Smooth muscle cell of the brain vasculature (primary cell): ENCODE results near the gene ZNF431.
"Not testable (repeated sequence)": the region's sequence is repeated elsewhere in the genome, so short reads cannot be mapped to it uniquely, and the experiment has no call there.

Experiments
- DNase-seq: peaks from one replicate; pipeline ENCODE4 v3.0.0-alpha.2; 2012; ENCODE audit warnings: low read depth, low spot score

Gene ZNF431

GRCh38 chr19:21141787-21142464 is at the start of gene ZNF431:
TSS of gene ZNF431 (plus strand) at chr19:21142040. CDS start at chr19:21142184, 144 bp downstream.
- DNase-seq = peak; percentile 77

DNA sequence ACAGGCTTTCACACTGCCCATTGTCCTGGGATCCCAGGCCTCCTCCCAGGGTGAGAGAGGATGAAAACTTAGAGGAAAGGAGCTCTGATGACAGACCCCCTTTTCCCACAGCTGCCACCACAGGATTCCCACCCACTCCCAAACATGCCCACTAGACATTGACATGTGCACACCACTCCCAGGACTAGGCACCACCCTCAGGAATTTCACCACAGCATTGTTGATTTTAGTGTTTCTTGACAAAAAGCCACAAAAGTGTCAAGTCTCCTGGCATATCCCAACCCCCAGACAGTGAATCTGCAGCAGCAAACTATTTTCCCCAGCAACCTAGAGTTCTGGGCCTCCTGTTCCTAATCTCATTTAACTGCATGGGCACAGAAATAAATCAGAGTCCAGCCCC is 49.7 kb upstream of the ZNF431 start:
- DNase-seq = no peak

DNA sequence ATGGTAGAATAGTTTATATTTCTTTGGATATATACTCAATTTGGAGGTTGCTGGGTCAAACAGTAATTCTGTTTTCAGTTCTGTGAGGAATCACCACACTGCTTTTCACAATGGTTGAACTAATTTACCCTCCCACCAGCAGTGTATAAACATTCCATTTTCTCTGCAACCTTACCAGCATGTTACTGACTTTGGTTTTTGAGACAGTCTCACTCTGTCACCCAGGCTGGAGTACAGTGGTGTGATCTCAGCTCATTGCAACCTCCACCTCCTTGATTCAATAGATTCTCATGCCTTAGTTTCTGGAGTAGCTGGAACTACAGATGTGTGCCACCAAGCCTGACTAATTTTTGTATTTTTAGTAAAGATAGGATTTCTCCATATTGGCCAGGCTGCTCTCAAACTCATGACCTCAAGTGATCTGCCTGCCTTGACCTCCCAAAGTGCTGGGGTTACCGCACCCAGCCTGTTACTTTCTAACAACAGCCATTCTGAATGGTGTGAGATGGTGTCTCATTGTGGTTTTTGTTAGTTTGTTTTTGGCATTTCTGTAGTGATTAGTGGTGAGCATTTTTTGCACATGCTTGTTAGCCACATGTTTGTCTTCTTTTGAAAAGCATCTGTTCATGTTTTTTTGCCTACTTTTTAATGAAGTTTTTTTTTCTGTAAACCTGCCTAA is 47.4 kb upstream of the ZNF431 start:
- no peak for DNase-seq

DNA sequence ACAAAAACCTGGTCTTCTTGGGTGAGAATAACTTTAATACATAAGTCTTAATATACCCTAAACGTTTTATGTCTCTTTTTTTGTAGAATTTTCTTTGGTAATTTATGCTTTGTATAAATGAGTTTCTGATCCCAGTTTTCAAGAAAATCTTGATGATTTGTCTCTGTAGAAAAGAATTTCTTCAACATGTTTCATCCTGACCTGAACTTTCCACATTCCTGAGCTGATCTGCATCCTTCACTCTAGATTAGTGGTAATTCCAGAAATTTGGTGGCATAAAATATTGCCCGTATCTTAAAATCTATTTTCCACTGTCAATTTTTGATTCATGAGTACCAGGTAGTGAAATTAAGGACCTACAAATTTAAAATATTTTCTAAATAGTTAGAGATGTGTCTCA is 43.5 kb upstream of the ZNF431 start:
- no peak for DNase-seq

GRCh38 chr19:21101521-21102242 is 40.2 kb upstream of the ZNF431 start:
- no peak for DNase-seq

- DNase-seq = no peak
Measured at GRCh38 chr19:21109116-21109515, 32.7 kb upstream of the ZNF431 start.

GRCh38 chr19:21110183-21110582 is 31.7 kb upstream of the ZNF431 start:
- no peak for DNase-seq

DNA sequence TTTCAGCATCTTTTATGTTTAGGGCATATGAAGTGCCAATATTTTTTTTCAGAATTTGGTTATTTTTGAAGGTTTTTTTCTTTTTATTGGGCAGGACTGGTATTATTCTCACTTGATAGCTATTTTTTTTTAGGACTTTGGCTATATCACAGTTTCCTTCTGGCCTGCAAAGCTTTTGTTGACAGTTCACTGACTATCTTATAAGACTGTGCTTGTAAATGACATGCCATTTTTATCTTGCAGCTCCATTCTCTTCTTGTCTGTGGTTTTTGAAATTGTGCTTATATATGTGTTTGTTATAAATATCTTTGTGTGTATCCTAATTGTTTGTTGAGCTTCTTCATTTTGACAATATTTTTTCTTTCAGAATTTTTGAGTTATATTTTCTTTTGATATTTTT is 26.4 kb upstream of the ZNF431 start:
- no peak for DNase-seq

GRCh38 chr19:21117041-21117907 is 24.6 kb upstream of the ZNF431 start:
- no peak for DNase-seq

DNA sequence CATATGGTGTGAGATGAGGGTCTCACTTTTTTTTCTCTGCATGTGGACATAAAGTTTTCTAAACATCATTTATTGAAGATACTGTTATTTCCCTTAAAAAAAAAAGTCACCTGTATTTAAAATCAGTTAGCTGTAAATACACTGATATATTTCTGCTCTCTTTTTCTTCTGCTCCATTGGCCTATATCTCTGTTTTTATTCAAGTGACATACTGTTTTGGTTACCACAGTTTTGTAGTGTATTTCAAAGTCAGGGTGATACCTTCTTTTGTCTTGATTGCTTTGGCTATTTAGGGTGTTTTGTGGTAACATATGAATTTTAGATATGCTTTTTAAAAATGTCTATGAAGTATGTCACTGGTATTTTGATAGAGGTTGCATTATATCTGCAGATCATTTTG is 15.8 kb upstream of the ZNF431 start:
- no peak for DNase-seq

DNA sequence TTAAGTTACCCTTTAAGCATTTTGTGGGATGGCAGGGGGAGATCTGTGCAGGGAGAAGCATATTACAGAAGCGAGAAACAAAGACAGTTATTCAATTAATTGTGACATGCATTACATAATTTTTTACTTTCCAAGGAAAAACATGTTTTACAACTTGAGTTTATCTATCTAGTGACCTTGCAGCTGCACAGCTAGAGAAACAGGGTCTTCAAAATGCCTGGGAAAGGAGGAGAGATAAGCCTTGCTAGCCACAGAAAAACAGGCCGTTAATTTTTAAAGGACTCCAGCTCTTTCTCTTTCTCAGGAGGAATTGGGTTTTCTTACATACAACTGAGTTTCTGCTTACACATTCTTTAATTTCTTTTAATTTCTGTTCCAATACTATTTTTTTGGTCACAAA is 14.8 kb upstream of the ZNF431 start:
- no peak for DNase-seq

DNA sequence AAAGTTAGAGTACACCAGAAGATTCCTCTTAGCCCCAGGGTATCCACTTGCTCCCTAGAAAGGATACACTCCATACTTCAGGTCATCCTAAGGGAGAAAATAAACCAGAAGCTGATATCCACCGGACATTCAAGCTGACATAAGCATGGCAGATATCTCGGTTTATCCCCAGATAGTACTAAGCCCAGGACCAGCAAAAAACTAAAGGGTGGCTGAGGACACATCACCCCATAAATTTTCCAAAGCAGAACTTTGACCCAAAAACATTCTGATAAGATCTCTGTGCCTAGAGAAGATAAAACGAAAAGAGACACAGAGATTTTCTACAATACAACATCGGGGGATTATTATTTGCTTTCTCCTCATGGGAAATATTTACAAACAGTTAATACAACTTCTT is 13.9 kb upstream of the ZNF431 start:
- no peak for DNase-seq

DNA sequence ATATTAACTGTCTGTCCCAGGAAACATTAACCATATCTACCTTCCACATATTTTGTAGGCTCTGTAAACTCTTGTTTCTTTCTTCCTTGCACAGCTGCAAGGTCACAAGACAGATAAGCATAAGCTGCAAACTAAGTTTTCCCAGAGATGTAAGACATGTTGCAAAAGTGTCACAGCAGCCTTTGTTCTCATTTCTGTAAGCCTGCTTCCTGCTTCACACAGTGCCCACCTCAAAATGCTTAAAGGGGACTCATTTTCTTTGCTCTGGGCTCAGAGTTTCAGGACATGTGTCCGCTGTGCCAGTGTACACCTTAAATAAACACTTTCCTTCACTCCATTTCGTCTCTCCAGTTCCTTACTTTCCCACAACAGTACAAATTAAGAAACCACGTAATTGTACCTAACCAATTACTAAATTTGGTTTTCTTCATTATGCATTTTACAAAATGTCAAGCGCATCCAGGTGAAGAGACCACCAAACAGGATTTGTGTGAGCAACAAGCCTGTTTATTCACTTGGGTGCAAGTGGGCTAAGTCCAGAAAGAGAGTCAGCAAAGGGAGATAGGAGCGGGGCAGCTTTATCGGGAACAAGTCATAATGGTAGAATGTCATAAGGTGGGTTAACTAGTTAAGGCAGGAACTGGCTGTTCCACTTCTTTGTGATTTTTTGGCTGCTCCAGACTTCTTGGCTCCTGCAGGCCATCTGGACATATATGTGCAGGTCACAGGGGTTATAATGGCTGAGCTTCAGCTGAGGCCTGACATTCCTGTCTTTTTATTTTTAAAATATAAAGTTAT is 12.7 kb upstream of the ZNF431 start:
- no peak for DNase-seq

DNA sequence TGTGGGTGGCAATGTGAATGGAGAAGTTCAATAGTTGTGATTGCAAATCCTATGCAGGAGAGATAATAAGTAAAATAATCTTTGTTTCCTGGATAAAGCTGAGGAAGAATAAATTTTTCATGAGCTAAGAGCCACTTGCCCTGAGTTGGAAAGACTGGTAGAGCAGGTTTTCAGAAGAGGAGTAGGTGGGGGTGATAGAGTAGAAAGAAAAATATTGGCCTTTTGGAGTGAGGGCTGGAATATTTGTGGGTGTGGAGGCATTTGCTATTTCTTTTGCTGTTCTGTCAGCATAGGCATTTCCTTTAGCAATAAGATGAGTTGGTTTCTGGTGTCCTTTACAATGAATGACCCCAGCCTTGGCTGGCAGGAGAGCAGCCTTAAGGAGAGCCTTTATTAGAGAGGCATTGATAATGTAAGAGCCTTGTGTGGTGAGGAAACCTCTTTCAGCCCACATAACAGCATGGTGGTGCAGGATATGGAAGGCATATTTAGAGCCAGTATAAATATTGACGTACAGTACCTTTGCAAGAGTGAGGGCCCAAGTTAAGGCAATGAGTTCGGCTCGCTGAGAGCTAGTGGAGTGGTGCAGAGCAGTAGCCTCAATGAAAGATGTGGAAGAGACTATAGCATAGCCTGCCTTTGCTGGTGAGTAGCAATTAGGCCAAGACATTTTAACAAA is 11.6 kb upstream of the ZNF431 start:
- no peak for DNase-seq

DNA sequence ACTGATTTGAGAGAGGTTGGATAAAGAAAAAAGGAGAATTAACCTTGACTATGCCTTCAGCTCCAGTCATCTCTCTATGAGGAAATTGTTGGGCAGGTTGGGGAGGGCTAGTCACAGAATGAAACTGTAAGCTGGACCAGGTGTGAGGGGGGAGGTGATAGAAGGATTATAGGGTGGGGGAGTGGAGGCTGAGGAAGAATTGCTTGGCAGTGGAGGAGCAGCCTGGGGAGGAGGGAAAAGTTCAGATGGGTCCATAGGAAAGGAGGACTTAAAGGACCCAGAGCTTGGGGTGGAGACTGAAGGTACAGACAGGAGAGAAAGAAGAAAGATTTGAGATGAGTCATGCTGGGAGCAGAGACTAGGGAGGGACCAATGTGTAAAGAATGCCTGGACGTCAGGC is 8.2 kb upstream of the ZNF431 start:
- DNase-seq = no peak

- no peak for DNase-seq
Measured at GRCh38 chr19:21134934-21135366, 6.9 kb upstream of the ZNF431 start.

DNA sequence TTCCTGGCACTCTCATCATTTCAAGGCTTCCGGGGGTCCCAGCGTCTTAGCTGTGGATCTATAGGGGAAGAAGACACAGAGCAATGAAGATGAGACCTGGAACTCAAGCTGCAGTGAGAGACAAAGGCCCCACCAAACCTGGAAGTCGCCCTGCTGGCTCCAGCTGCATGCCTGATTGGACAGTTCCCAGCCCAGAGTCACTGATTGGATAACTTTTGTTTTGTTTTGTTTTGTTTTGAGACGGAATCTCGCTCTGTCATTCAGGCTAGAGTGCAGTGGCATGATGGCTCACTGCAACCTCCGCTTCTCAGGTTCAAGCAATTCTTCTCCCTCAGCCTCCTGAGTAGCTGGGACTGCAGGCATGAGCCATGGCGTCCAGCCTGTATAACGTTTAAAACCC is 6.4 kb upstream of the ZNF431 start:
- DNase-seq = no peak

GRCh38 chr19:21138130-21138529 is 3.7 kb upstream of the ZNF431 start:
- no peak for DNase-seq

DNA sequence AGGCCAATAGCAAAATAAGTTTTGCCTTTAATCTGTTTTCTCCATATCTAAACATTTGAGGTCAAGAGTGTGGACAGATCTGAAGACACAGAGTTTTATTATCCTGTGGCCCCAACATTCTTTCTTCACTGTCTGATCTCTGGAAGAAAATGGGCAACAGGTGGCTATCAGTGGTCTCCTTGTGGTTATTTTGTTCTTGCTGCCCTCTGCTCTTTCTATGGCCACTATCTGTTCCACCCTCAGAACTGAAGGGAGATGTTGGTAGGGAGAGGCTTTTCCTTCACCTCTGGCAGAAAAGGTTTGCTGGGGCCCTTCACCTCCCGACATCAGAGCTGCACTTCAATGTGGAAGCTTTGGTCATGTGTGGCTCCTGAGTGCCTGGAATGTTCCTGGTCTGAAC is 834 bp upstream of the ZNF431 start:
- not testable (repeated sequence) for DNase-seq

- DNase-seq = no peak
Measured at GRCh38 chr19:21143428-21143827, 1.6 kb downstream of the ZNF431 start.
